CD4-positive, alpha-beta T cell treated with Interleukin-17A for 4 hours (primary cell): ENCODE results near the gene KLF9.

ENCODE experiments used
- DNase-seq: peaks from one replicate; pipeline ENCODE4 v3.0.0-alpha.2; 2020; ENCODE audit warnings: mixed read lengths

Gene KLF9

DNA sequence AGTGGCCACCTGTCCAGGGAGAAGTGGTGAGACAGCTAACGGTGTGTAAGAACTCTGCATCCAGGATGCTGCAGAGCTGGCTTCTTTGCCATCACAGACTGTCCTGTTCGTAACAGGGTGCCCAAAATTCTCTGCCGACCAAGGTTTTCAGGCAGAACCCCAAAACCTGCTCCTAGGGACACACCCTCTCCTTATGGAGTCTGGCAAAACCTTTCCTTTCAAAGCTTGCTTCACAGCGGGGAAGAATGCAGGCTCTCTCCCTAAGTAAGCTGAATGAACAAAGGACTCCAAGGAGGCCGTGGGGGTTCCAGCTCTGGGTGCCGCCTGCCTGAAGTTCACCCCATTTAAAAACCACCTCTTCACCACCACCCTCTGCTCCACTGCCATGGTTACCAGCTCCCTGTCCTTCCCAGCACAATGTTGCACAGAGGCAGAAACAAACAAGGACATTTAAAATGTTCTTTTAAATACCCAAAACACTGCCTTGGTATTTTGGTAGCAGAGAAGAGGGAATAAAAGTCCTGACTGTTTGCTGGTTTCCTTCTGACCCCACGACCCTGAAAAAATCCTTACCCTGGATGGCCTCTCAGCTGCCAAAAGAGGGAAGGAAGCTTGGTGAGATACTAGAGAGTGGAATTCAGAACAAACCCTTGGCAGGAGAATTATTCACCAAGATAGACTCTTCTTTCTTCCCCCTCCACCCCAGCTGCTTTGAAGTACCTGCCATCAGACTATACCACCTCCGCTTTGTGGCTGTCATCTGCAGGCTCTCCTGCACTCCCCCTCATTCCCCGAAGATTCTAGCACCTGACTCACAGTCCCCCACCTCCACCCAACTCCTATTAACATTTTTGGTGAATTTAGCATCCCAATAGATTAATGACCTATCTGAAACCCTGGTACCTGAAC, 7.1 kb upstream of the KLF9 start:
- DNase-seq: peak; percentile 72

DNA sequence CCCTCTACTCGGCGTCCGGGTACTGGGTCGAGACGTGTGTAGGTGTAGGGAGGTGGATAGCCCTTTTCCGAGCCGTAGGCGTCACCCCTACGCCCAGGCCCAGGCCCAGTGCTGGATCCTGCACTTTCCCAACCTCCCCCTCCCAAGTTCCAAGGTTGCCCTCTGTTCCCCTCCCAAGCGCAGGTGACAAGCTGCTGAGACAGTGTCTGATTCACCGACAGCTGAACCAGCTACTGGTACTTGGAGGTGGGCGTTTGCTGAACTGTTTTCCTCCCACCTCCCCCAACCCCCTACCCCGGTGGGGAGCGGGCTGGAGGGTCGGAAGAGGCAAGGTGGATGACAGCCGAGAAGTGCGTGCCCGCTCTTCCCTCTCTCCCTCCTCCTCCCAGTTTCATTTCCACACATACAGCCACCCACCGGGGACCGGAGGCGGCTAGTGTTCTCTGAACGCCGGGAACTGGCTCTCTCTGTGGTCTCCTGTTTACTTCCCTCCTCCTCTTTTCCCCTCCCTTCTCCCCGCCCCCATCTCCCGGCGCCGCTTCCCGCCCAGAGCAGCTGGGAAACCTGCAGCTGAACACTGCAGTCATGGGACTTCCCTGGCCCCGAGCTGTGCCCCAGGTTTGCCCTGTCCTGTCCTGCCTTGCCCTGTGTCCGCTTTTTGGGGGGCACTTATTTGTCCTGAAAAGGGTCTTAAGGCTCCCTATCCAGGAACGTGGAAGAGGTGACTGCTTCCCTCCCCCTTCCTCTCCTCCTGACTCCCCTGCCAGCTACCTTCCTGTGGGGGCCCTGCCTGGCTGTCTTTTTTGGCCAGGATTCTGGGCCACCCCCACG, 6.2 kb upstream of the KLF9 start:
- DNase-seq: peak; percentile 65

DNA sequence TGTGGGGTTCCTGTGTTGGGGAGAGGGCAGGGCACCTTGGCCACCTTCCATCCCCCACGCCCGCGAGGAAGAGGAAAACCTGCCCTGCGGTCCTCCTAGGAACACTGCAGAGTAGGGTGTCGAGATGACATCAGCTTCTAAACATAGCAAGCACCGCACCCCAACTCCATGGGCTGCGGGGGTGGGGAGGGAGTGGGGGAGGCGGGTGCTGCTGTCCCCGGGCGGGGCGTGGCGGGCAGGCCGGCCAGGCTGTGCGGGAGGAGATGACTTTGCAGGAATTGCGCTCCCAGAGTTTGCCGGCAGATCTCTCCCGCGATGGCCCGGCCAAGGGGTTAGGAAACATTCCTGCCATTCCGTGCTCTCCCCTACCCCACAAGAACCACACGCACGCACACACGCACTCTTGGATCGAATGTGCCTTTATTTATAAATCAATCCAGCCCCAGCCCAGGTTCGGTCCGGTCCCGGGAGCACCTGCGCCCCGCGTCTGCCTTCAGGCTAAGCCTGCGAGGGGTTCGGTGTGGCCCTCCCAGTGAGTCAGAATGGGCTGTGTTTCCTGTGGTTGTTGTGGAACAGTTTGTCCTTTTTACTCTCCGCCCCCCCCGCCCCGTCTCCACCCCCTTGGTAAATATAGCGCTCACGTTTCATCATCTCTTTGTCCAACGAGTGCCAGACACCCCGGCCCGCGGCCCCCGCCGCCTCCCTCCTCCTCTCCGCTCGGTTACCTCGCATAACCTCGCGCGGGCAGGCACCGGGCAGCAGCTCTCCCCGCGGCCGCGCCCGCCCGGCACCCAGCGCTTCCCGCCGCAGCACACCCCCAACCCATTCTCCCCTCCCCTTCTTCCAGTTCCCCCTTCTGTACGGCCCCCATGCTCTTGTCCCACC, 5.3 kb upstream of the KLF9 start:
- DNase-seq: peak; percentile 92

DNA sequence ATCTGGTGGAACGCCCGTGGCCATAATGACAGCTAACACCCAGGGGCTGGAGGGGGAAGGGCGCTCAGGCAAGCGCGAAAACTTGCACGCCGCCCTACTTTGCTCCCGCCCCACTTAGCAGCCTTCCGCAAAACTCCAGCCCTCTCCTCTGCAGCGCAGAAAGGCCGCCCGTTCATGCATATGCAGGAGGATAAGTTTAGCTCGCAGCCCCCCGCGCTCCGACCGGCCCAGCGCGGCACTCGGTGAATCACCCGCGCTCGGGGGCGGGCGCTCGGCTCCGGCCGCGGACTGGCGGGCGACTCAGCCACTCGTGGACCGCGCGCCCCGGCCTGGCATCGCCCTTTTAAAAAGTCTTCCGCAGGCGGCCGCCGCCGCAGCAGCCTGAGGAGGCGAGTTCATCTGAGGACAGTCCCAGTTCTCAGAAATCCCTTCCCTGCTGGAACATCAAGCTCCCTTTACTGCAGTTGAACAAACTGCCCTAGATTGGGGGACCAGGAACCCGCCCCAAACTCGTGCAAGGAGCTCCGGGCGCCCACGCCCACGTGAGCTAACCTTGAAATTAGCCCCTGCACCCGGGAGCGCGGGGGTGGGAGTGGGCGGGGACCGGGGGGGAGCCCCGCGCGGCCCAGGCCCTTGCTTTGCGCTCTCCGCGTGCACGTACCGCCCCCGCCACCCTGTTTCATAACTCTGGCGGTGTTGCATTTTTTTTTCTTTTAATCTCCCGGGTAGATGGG, 4.5 kb upstream of the KLF9 start:
- peak; percentile 84 for DNase-seq

DNA sequence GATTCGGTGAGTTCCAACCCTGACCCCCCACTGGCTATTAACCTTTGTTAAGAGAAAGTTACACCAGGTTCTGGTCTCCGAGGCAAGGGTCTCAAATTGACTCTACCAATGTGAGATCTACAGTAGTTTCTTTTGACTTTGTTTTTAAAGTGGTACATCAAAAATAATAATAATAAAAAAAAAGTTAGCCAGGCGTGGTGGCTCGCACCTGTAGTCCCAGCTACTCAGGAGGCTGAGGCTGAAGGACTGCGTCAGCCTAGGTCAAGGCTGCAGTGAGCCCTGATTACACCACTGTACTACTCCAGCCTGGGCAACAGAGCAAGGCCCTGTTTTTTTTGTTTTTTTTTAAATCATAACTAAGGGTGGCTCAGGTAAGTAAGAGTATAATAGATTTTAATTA, 1.0 kb upstream of the KLF9 start:
- no peak for DNase-seq

DNA sequence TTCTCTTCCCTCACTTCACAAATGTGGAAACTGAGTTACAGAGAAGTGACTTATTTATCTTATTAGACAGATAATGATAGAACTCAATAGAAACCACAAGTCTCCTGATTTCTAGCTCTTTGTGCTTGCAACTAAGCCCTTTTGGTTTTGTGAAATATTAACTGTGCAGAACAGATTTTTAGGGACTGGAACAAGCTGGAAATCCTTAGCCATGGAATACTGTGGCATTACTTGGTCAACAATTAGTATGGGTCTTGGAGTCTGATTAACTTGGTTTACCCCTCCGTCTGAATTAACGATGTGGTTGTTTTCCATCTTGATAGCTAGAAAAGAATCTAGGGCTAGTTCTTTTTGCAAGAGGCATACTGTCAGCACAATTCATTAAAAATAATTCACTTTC, 584 bp upstream of the KLF9 start:
- DNase-seq: no peak

DNA sequence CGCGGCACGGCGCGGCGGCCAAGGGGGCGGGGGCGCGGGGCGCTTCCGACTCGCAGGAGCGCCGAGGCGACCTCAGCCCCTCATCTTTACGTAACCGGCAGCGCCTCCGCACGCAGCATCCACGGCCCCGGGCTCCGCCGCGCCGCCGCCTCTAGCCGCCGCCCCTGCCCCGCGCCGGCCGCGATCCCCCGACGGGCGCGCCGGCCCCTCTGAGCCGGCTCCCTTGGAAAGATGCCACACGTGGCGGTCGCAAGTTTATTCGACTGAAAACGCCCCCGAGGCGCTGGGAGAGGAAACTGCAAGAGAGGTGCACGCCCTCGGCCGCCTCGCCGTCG, 1.0 kb downstream of the KLF9 start:
- peak; percentile 71 for DNase-seq

DNA sequence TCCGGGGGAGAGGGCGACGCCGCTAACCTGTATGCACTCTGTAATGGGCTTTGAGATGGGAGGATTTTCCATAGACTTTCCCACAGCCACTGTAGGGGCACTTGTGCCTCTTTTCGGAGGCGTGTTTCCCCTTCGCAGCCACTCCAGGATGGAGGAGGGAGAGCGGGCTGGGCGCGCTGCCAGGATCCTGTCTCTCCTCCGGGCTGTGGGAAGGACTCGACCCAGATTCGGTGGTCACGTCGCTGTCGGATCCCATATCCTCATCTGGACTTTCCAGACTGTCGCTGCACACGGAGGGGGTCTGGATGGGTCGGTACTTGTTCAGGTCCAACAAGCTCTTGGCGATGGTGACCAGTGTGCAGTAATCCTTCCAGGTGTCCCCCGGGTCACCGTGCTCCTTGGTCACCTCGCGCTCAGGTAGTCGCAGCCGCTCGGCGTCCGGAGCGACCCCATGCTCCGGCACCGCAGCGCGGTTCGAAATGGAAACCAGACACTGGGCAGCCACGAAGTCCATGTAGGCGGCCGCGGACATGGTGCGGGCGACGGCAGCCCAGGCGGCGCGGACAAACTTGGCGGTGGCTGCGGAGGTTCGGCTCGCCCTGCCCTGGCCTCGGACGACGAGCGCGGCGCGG, 1.5 kb downstream of the KLF9 start:
- peak; percentile 52 for DNase-seq

DNA sequence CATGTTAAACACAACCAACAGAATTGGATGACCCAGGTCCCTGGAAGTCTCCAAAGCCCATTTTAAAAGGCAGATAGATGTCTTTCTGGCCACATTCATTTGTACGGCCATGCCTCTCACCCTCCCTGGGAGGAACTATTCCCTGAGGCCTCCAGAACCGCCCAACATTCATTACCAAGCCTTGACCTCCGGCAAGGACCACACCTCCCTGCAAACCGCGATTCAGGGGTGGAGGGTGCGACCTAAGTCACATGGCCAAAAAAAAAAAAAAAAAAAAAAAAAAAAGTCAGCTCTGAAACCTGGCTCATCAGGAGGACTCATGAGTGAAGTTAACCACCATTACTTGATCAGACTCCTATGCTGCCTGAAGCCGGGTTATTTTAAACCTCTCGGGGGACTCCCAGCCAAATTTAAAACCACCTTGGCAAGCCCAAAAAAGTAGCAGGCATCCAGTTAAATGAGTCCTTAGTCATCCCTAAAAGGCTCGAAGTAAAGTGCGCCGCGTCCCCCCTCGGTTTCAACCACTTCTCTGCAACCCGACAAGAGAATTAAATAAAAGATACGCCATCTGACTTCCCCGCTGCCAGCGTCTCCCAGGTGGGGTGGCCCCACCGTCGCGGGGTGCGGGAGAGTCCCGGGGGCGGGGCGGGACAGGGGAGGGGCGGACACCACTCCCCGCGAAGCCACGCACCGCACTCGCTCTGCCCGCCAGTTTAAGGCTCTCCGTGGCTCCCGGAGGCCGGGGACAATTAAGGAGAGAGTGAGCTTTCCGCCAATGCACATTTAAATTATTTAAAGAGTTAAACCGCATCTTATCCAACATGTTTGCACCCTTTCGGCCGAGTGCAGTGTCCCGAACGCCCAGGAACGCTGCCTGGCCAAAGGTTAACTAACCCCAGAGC, 2.3 kb downstream of the KLF9 start:
- peak; percentile 69 for DNase-seq

DNA sequence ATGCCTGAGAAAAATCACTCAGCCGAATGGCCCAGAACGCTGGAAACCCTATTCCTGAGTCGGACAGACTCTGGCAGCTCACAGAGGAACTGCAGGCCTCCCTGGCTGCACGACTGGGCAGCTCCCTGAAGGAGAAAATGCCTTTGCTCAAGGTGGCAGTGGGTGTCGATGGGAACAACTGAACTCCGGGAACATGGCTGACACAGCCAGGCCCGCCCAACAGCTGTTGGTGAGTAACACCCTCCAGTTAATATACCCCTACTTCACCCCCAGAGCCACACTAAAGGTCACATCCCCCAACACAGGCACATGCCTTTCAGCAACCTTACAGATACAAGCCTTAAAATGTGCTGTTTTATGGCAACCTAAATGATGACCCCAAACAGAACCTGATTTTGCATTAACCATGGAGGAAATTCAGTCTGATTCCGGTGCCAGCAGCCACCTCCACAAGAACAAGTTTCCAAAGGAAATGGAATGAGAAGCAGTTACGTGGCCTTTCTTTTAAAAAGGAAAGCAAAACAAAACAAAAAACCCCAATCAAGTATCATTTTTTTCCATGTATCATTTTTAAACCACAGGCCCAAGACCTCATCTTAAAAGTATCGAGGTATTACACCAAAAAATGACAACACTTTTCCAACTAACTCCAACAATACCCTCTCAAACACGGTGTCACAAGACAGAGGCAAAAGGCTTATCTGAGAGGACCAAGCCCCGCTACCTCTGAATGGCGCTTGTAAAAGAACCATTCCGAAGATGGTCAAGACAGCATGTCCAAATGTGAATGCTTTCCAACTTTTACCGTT, 3.1 kb downstream of the KLF9 start:
- DNase-seq: peak; percentile 46

DNA sequence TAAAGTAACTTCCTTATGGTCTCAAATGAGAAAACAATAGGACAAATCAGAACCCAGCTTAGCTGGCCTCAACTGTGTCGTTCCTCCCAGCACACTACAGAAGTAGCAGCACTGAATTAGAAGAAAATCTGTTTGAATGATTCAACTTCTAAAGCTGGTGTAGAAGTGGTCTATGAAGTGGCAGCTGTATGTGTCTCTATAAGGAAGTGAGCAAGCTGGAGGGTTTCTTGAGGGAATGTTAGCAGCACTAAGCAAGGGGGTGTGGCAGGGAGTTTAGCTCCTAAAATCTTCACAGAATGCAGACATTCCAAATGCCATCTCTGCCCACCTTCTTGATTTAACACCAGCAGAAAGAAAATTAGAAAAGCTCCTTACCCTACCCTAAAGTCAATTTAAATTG, 4.1 kb downstream of the KLF9 start:
- peak; percentile 10 for DNase-seq

DNA sequence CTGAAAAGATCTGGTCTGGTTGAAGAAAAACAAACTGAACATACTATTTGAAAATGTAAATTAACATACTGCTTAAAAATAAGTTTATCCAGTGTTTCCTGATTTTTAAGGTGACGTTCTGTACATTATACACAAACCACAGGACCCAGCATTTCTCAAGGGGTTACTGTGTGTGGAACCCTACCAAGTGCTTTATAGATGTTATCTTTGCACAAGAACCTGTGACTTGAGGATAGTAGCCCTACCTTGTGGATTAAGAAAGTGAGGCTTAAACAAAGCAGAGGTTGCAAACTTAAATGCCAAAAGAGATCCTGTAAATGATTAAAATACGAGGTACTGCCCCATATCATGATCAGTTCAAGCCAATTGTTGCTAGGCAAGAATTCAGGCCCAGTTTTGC, 4.7 kb downstream of the KLF9 start:
- DNase-seq: no peak

DNA sequence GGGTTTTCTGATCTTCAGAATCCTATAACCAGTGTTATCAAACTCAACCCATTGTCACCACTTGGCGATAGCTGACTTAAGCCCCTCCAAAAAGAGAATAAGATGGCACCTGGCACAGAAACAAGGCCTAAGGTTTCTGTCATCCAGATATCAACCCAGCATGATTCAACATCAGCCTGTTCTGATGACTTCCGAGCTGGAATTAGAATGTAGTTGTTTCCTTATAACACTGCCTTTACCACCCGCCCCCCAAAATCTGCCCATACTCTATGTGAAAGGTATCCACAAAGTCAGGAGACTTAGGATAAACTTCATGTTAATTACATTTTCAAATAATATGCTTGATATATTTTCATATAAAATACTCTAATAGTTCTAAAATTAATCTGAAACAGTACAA, 5.2 kb downstream of the KLF9 start:
- no peak for DNase-seq

DNA sequence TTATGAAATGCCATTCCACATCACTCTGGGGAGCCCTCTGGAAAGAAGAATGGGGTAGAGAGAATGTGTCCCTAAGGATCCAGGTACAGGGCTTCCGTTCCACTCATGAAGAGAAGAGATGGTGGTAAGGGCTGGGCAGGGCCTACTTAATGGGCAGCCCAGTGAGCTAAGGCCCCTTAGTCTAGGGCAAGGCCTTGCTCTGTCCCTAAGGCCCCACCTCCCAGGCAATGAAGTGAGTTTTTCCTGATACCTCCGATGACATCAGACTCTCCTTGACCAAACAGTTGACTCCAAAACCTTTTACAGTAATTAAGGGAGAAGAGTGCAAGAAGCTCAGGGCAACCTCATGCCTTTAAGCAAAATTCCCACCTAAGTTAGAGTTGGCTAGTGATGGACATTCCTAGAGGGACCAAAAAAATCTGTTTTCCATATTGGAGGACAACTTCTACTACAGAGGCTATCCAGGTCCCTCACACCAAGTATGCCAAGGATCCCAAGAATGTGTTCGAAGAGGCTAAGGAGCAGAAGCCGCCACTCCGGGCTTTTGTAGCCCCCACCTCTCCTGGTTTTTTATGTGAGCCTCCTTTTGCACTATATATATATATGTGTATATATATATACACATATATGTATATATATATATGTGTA, 5.9 kb downstream of the KLF9 start:
- DNase-seq: no peak

DNA sequence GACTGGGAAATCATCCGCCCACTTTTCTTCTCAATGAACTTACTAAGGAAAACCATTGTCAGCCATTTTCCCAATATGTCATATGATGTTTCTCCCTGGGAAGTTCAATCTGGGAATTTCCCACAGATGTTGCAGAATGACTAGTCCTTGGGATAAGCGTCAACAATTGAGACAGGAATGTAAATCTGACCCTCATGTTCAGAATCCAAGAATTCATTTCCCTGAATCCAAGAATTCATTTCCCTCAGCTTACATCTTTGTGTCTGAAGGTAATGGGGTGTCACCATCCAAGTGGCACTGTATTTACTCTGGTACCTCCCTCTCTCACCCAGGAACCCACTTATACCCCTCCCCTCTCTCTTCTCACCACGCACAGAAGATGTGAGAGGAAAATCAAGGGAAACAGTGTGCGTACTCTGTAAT, 7.4 kb downstream of the KLF9 start:
- DNase-seq: no peak

DNA sequence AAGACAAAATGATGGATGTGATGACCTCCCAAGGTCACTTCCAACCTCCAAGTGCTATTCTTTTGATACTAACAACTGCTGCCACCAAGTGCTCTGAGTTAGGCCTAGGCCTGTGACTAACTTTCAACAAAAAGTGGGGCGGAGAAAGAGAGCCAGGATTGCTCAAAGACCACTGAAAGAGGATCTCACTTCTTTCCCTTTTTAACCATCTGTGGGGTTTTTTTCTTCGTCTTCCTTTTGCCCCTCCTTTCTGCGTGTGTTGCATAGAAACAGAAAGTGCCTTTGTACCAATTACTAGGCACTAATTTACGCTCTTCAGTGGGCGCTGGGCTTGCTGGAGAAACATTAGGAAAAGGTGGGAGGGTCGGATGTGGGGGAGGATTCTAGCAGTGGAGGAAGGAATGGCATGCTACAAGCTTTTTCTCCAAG, 8.0 kb downstream of the KLF9 start:
- peak; percentile 29 for DNase-seq

DNA sequence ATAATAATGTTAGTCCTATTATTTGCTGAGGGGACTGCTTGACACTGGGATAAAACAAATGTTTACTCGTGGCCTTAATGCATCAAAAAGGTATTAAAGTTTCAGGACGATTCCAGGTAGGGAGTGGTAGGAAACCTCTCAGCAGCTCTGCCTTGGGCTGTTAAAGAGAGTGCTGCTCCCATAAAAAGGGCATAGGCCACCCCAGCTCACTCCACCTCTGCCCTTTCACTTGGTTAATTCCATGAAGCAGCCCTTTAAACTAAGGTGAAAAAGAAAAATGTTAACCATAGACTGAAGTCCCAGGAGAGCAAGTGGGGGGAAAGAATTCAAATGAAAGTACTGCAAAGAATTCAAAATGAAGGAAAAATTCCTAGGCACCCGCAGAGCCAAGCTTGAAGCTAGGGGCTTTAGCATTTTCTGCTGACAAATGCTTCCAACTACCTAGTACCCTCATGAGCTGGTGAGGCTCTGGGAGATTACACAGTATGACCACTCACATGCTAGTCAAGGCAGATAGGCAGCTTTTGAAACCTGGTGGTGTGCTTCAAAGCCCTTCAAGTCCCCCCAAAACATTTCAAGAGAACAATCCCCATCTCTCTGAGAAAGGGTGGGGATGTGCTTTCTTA, 8.5 kb downstream of the KLF9 start:
- DNase-seq: no peak

DNA sequence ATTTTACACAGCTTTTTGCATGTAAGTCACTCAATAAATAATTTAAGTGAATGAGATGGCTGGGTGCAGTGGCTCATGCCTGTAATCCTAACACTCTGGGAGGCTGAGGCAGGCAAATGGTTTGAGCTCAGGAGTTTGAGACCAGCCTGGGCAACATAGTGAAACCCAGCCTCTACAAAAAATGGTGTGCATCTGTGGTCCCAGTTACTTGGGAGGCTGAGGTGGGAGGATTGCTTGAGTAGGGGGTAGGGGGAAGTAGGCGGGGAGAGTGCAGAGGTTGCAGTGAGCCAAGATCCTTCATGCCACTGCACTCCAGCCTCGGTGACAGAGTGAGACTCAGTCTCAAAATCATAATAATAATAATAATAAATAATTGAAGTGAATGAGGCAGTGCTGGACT, 10.2 kb downstream of the KLF9 start:
- no peak for DNase-seq

DNA sequence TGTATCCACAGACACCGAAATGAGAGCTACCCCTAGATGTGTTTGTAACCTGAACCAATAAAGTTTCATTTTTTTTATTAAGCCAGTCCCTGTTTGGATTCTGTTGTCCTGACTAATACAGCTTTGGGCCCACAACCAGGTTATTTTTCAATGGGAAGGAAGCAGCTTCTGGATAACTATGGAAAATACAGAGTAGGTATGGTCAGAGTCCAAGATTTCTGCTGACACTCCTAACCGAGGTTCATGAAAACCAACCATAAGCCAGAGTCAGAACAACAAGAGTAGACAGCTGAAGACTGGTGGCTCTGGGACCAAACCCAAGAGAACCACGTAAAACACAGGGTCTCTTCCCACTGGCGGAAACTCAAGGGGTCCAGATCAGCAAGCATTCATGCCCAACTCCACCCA, 10.8 kb downstream of the KLF9 start:
- no peak for DNase-seq
